Measurements from ENCODE around the gene MVB12B.

The MVB12B gene

DNA sequence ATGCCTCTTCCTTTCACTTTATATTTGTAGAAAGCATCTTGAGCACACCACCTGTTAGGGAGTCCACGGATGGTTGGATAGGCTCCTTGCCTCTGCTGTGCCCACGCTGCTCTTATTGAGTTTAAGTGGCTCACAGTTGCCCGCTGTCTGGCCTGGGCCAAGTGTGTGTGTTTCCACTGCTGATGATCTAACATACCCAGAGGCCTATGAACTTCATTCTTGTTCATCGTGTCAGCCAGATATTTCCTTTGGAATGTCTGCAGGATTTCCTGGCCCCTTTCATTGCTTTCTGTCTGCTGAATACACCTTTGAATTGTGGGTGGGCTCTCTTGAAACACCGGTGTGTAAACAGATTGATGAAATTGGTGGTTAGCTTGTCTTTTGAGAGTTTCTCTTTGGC lies 46.6 kb downstream of the MVB12B start:
- DNase-seq (ENCODE audit: low read depth), result no peak
- no peak overlapping the region for H3K4me3 ChIP-seq (ENCODE audit: low read depth, low read length)
- TF ChIP-seq, protein P1, sequence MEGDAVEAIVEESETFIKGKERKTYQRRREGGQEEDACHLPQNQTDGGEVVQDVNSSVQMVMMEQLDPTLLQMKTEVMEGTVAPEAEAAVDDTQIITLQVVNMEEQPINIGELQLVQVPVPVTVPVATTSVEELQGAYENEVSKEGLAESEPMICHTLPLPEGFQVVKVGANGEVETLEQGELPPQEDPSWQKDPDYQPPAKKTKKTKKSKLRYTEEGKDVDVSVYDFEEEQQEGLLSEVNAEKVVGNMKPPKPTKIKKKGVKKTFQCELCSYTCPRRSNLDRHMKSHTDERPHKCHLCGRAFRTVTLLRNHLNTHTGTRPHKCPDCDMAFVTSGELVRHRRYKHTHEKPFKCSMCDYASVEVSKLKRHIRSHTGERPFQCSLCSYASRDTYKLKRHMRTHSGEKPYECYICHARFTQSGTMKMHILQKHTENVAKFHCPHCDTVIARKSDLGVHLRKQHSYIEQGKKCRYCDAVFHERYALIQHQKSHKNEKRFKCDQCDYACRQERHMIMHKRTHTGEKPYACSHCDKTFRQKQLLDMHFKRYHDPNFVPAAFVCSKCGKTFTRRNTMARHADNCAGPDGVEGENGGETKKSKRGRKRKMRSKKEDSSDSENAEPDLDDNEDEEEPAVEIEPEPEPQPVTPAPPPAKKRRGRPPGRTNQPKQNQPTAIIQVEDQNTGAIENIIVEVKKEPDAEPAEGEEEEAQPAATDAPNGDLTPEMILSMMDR (IDR thresholded peaks at IDR 0.05; ENCODE audit: low read depth, low read length, missing control alignments), result no peak
- in situ Hi-C loops (cut with HindIII; ENCODE audit: low sequenced_read_pairs), result no loop called here

DNA sequence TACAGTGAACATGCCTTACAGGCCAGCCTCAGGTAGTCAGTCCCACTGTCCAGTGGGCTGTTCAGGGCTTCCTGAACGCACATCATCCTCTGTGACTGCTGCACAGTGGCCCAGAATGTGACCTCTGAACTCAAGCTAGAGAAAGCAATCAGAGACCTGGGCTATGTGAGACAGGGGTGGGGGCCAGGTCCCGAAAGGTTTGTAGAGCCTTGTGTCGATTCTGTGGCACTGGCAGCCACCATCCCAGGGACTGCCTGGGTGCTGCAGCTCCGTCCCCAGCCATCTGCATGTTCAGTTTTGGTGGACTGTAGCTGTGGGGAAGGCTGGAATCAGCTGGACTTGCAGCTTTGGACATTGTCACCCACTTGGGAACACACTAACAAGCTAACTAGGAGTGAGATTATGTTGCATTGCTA lies 47.7 kb downstream of the MVB12B start:
- in situ Hi-C loops (cut with HindIII; ENCODE audit: low sequenced_read_pairs), result no loop called here
- no peak overlapping the region for H3K4me3 ChIP-seq (ENCODE audit: low read depth, low read length)

DNA sequence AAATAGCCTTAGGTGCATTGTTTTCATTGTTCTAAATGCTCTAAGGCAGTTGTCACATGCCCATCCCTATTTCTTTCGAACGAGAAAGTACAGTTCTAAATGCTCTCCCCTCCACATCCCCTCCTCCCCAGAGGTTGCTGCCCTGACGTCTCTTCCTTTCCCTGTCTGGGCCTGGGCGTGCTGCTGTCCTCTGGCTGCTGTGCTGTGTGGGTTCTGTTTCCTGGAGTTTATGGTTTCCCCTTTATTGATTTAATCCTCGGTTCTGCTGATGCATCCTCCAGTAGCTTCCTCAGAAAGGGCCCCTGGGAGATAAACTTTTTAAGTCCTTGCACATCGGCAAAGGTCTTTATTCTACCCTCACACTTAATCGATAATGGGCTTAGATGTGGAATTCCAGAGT lies 48.8 kb downstream of the MVB12B start:
- H3K4me3 ChIP-seq (ENCODE audit: low read depth, low read length), result no peak overlapping the region
- TF ChIP-seq, protein P1 (IDR thresholded peaks at IDR 0.05; ENCODE audit: low read depth, low read length, missing control alignments), result no peak
- no peak for DNase-seq (ENCODE audit: low read depth)
- in situ Hi-C loops (cut with HindIII; ENCODE audit: low sequenced_read_pairs), result no loop called here

More for the DNA sequence above, 47.7 kb downstream of the MVB12B start:
- DNase-seq (ENCODE audit: low read depth), result no peak
- TF ChIP-seq, protein P1 (IDR thresholded peaks at IDR 0.05; ENCODE audit: low read depth, low read length, missing control alignments), result no peak

DNA sequence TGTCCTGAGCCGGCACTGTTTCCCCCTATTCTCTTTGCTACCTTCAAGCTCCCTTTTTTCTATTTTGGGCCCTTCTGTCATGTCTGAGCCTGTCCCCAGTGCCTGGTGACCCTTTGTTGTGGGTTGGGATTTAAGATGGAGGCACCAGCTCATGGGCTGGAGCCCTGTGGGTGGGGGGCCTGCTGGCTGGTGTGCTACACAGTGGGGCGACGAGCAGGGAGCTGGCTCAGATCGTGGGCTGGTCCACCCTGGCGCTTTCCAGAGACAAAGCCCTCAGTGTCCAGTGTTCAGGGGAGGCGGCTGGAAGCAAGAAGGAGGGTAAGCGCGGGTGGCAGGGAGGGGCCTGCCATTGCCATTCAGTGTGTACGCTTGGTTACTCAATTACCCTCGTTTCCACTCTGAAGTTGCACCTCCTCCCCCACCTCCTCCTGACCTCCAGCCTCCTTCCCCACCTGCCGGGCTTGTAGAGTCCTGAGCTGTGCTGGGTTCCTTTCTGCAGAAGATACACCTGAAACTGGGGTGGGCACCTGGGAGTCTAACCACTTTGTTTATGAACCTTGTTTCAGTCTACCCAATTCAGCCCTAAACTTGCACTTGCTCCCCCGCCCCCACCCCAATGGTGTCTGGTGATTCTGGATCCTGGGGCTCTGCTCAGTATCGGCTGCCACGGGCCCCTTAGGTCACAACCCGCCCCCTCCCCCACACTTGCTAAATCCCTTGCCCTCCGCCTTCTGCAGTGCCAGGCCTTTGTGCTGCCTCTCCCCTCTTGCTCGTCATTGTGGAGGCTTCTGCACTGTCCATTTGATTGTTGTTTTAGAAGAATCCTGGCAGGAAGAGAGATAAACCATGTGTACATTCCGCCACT lies 49.9 kb downstream of the MVB12B start:
- in situ Hi-C loops (cut with HindIII; ENCODE audit: low sequenced_read_pairs), result no loop called here

DNA sequence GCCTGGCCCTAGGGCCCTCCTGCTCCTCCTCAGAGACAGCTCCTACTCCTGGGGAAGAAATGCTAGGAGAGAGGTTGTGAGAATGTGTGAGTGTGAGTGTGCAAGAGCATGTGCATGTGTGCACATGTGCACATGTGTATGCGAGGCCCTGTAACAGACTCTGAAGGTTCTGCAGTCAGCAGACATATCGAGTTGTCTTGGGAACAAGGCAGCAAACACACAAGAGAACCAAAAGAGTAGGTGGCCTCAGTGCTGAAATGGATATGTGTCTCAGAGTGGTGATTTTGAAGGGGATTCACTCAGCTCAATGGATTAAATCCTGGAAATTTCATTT lies 50.5 kb downstream of the MVB12B start:
- H3K4me3 ChIP-seq (ENCODE audit: low read depth, low read length), result no peak overlapping the region
- TF ChIP-seq, protein P1 (IDR thresholded peaks at IDR 0.05; ENCODE audit: low read depth, low read length, missing control alignments), result no peak
- in situ Hi-C loops (cut with HindIII; ENCODE audit: low sequenced_read_pairs), result no loop called here
- DNase-seq (ENCODE audit: low read depth), result no peak

More for the DNA sequence above, 49.9 kb downstream of the MVB12B start:
- TF ChIP-seq, protein P1 (IDR thresholded peaks at IDR 0.05; ENCODE audit: low read depth, low read length, missing control alignments), result no peak
- H3K4me3 ChIP-seq (ENCODE audit: low read depth, low read length), result no peak overlapping the region
- DNase-seq (ENCODE audit: low read depth), result no peak

DNA sequence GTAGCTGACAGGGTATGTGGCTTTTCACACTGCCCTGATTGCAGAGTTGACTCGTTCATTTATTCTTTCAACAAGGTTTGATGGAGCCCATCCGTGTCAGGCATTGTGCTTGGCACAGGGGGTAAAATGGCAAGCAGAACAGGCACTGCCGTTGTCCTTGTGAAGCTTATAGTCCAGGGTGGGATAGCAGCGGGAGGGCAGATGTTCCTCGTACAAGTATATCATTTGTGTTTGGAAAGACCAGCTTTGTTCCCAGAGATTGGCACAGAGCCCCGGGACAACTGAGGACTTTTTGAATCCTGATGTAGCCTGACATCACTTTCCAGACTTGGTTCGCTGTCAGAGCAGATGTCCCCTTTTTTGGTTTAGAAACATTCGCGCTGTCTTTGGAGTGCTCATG lies 50.9 kb downstream of the MVB12B start:
- in situ Hi-C loops (cut with HindIII; ENCODE audit: low sequenced_read_pairs), result no loop called here
- TF ChIP-seq, protein P1 (IDR thresholded peaks at IDR 0.05; ENCODE audit: low read depth, low read length, missing control alignments), result no peak
- no peak for DNase-seq (ENCODE audit: low read depth)
- no peak overlapping the region for H3K4me3 ChIP-seq (ENCODE audit: low read depth, low read length)

Data from astrocyte of the cerebellum (primary cell).